H1 (cell line): ENCODE data around the gene RERE. TPM values are rescaled to one million over a fixed set of nuclear protein-coding genes. Genes with fewer than 3 reads are reported as not detected.

Experiments
- CTCF ChIA-PET: fragments of 300-600 bp; sonication (Branson Sonifier 250); formaldehyde crosslinking; loops from one replicate; lab custom pipeline; 2021; ENCODE audit not compliant: partially characterized antibody; lab: Charles Lee
- POLR2A ChIA-PET: fragments of 300-600 bp; sonication (Branson Sonifier 250); formaldehyde crosslinking; loops from one replicate; lab custom pipeline; 2021; ENCODE audit warnings: inconsistent platforms; ENCODE audit not compliant: partially characterized antibody; lab: Charles Lee
- DNase-seq, 2 experiments: peaks; one replicate each; pipeline versions ENCODE4 v3.0.0 to v3.0.0-alpha.2; 2010 to 2022; ENCODE audit warnings: low spot score in 2 of 2, low read depth in 1 of 2, mixed read lengths in 1 of 2
- FAIRE-seq: peaks from 2 replicates; lab custom pipeline; 2011; peaks lifted over from hg19 to GRCh38; lab: Jason Lieb, UNC
- H2AFZ ChIP-seq: 2 replicates; pipeline ENCODE4 v1.8.1; 2012; ENCODE audit warnings: low read length, inconsistent platforms
- H2AK5ac ChIP-seq: 2 replicates; pipeline ENCODE4 v1.6.1; 2013; ENCODE audit warnings: low read depth, low read length
- H2BK120ac ChIP-seq: replicated peaks from 2 replicates; pipeline ENCODE3; 2013; ENCODE audit warnings: low read depth, low read length, inconsistent platforms
- H2BK12ac ChIP-seq: 2 replicates; pipeline ENCODE4 v1.6.1; 2013; ENCODE audit warnings: low read depth, low read length
- H2BK15ac ChIP-seq: 2 replicates; pipeline ENCODE4 v1.6.1; 2013; ENCODE audit warnings: low read length
- H2BK20ac ChIP-seq: 2 replicates; pipeline ENCODE4 v1.6.1; 2013; ENCODE audit warnings: low read length
- H2BK5ac ChIP-seq: 2 replicates; pipeline ENCODE4 v1.6.1; 2013; ENCODE audit warnings: low read depth, low read length
- H3K14ac ChIP-seq: 2 replicates; pipeline ENCODE4 v1.6.1; 2013; ENCODE audit warnings: inconsistent platforms; ENCODE audit not compliant: insufficient read length
- H3K18ac ChIP-seq: 2 replicates; pipeline ENCODE4 v1.6.1; 2013; ENCODE audit warnings: low read length; ENCODE audit errors: extremely low read depth
- H3K23ac ChIP-seq: 2 replicates; pipeline ENCODE4 v1.6.1; 2013; ENCODE audit warnings: inconsistent platforms; ENCODE audit not compliant: insufficient read length
- H3K23me2 ChIP-seq: 2 replicates; pipeline ENCODE4 v1.6.1; 2013; ENCODE audit warnings: low read depth, low read length
- H3K27ac ChIP-seq: 2 replicates; pipeline ENCODE4 v1.6.1; 2011; ENCODE audit warnings: low read depth, low read length, inconsistent platforms
- H3K27me3 ChIP-seq, 4 experiments: replicated peaks in 1 of 4; 1 replicate in 1 of 4; 2 replicates in 3 of 4; pipeline versions ENCODE4 v1.6.1 to v1.8.1; 2011 to 2013; ENCODE audit warnings: low read length in 3 of 4, mild to moderate bottlenecking in 3 of 4, inconsistent platforms in 2 of 4, mixed read lengths in 2 of 4, moderate library complexity in 1 of 4; ENCODE audit not compliant: control insufficient read depth in 3 of 4, insufficient read depth in 3 of 4; ENCODE audit errors: extremely low read depth in 1 of 4
- H3K36me3 ChIP-seq, 4 experiments: 2 replicates each; pipeline versions ENCODE4 v1.6.1 to v1.8.1; 2011 to 2013; ENCODE audit warnings: mild to moderate bottlenecking in 4 of 4, low read length in 3 of 4, moderate library complexity in 2 of 4, control low read depth in 1 of 4, inconsistent platforms in 1 of 4; ENCODE audit not compliant: insufficient read depth in 4 of 4, control insufficient read depth in 2 of 4
- H3K4ac ChIP-seq: replicated peaks from 2 replicates; pipeline ENCODE3; 2013; ENCODE audit warnings: low read length, low read depth, mixed read lengths, inconsistent platforms; ENCODE audit not compliant: insufficient read length
- H3K4me1 ChIP-seq, 4 experiments: replicated peaks in 1 of 4; 1 replicate in 1 of 4; 2 replicates in 3 of 4; pipeline versions ENCODE4 v1.6.1 to v1.8.1; 2011 to 2013; ENCODE audit warnings: low read length in 3 of 4, inconsistent platforms in 2 of 4, mixed read lengths in 1 of 4; ENCODE audit not compliant: insufficient read depth in 4 of 4, control insufficient read depth in 3 of 4
- H3K4me2 ChIP-seq, 2 experiments: 2 replicates each; pipeline versions ENCODE4 v1.6.1 to v1.8.1; 2011 to 2013; ENCODE audit warnings: low read depth in 2 of 2, low read length in 2 of 2, control low read depth in 1 of 2, inconsistent platforms in 1 of 2, mild to moderate bottlenecking in 1 of 2; ENCODE audit not compliant: insufficient read depth in 1 of 2
- H3K4me3 ChIP-seq, 4 experiments: fragments of 200-600, 300-600 bp in 1 of 4; sonication (generic), shearing (Covaris generic), sonication (Bioruptor Twin) in 1 of 4; 2 replicates each; pipeline versions ENCODE4 v1.5.1 to v1.8.1; 2011 to 2016; ENCODE audit warnings: low read length in 4 of 4, low read depth in 3 of 4, control low read depth in 2 of 4, inconsistent platforms in 2 of 4, mild to moderate bottlenecking in 2 of 4, mixed read lengths in 1 of 4, moderate library complexity in 1 of 4; ENCODE audit not compliant: insufficient read depth in 2 of 4; ENCODE audit errors: extremely low read depth in 1 of 4
- H3K56ac ChIP-seq: replicated peaks from 2 replicates; pipeline ENCODE3; 2013; ENCODE audit warnings: low read depth, mild to moderate bottlenecking, mixed read lengths, low read length, inconsistent platforms; ENCODE audit not compliant: insufficient read length
- H3K79me1 ChIP-seq: 2 replicates; pipeline ENCODE4 v1.6.1; 2013; ENCODE audit warnings: low read depth, low read length, control low read depth
- H3K79me2 ChIP-seq, 2 experiments: 2 replicates each; pipeline versions ENCODE4 v1.6.1 to v1.8.1; 2012 to 2013; ENCODE audit warnings: low read length in 2 of 2, mild to moderate bottlenecking in 2 of 2, inconsistent platforms in 1 of 2; ENCODE audit not compliant: insufficient read depth in 2 of 2, control insufficient read depth in 1 of 2
- H3K9ac ChIP-seq, 4 experiments: replicated peaks in 1 of 4; 1 replicate in 1 of 4; 2 replicates in 3 of 4; pipeline versions ENCODE4 v1.6.1 to v1.8.1; 2011 to 2013; ENCODE audit warnings: low read depth in 3 of 4, low read length in 3 of 4, control low read depth in 2 of 4, mild to moderate bottlenecking in 2 of 4, moderate library complexity in 2 of 4, inconsistent platforms in 1 of 4; ENCODE audit errors: extremely low read depth in 1 of 4
- H3K9me3 ChIP-seq, 2 experiments: 2 replicates each; pipeline versions ENCODE4 v1.6.1 to v1.8.1; 2012 to 2013; ENCODE audit warnings: mild to moderate bottlenecking in 2 of 2, moderate library complexity in 2 of 2, control low read depth in 1 of 2, inconsistent platforms in 1 of 2, low read depth in 1 of 2, low read length in 1 of 2, mixed read lengths in 1 of 2; ENCODE audit not compliant: insufficient read depth in 2 of 2
- H4K20me1 ChIP-seq, 2 experiments: replicated peaks in 1 of 2; 2 replicates each; pipeline versions ENCODE3 to v1.8.1; 2011 to 2013; ENCODE audit warnings: inconsistent platforms in 2 of 2, low read length in 2 of 2, mild to moderate bottlenecking in 1 of 2; ENCODE audit not compliant: insufficient read depth in 2 of 2, control insufficient read depth in 1 of 2
- H4K5ac ChIP-seq: 2 replicates; pipeline ENCODE4 v1.6.1; 2013; ENCODE audit warnings: low read length, low read depth, mixed read lengths, inconsistent platforms; ENCODE audit not compliant: insufficient read length
- H4K8ac ChIP-seq: 2 replicates; pipeline ENCODE4 v1.8.0; 2013; ENCODE audit warnings: mild to moderate bottlenecking, moderate library complexity, low read length, inconsistent platforms; ENCODE audit not compliant: insufficient read depth; ENCODE audit errors: extremely low read depth
- H4K91ac ChIP-seq: replicated peaks from 2 replicates; pipeline ENCODE3; 2013; ENCODE audit warnings: low read length, mixed read lengths, inconsistent platforms; ENCODE audit not compliant: insufficient read length
- SP1 ChIP-seq: IDR thresholded peaks from 2 replicates; pipeline ENCODE4 v1.6.1; 2011; ENCODE audit warnings: low read depth, low read length
- WGBS, 2 experiments: shearing (Covaris generic) in 1 of 2; methylation state at CpG; one replicate each; pipeline versions ENCODE4 v1.1.6 to v1.1.7; 2013 to 2015; ENCODE audit warnings: low lambda C conversion rate in 2 of 2, mixed read lengths in 2 of 2, inconsistent platforms in 1 of 2, low coverage in 1 of 2, missing lambda C conversion rate in 1 of 2; ENCODE audit not compliant: insufficient replicate concordance in 2 of 2, insufficient coverage in 1 of 2, insufficient read length in 1 of 2; ENCODE audit errors: extremely low coverage in 1 of 2, missing lambda C conversion rate in 1 of 2; 5-methylcytosine and 5-hydroxymethylcytosine counted together
- polyA plus RNA-seq, 7 experiments: library from polyadenylated mRNA; depleted of rRNA in 3 of 7; stranded (reverse) in 5 of 7; unstranded in 2 of 7; fragments of >200 nt in 5 of 7; fragments of 200-250 nt in 2 of 7; gene quantifications; 1 replicate in 5 of 7; 2 replicates in 1 of 7; 4 replicates in 1 of 7; pipeline versions ENCODE4 v1.2.1 to v1.2.3, GENCODE V29; 2011 to 2013; ENCODE audit warnings: missing spikeins in 2 of 7, mixed read lengths in 2 of 7
- total RNA-seq: library from RNA; stranded (reverse); fragmentation: NEBNext Ultra II Directional; extraction: Animal tissue kit (Norgen Biotek cat#: 25700); gene quantifications from 2 replicates; pipeline ENCODE4 v1.2.1, GENCODE V29; 2021

RERE gene
- total and polyA plus RNA-seq, 2 of the 8 experiments (the other 6 are each of a cell fraction or from before 2014, with no cell fraction given) = 15.3 to 142 TPM

- Histone ChIP-seq H3K79me2 (peaks cover 0 to 73% of the 10 kb centered on the region in 2 experiments; a peak in 3 of 4 replicates), H3K56ac (no peak overlapping the region), H3K79me1 (peaks cover 4% of the 10 kb centered on the region; the same call in 1 of the 2 replicates), H4K8ac (no peak overlapping the region), H2BK120ac (no peak overlapping the region), H2BK5ac (0 out of 2 replicates have a peak overlapping the region, but pooled peaks have one; percentile 12), H3K9me3 (no peaks in the 10 kb centered on the region), H2BK15ac (no peak overlapping the region), H3K14ac (no peak overlapping the region), H4K20me1 (peaks cover 0 to 14% of the 10 kb centered on the region in 2 experiments), H3K27me3 (no peaks in the 10 kb centered on the region), H2AFZ (no peak overlapping the region), H4K91ac (no peak overlapping the region), H3K9ac (no peak overlapping the region), H4K5ac (no peak overlapping the region), H3K4ac (no peak overlapping the region), H3K18ac (no peak overlapping the region), H3K4me2 (peak overlapping the region; percentile 4 to 14; a peak in 1 of 4 replicates), H3K23me2 (no peaks in the 10 kb centered on the region), H2BK12ac (0 out of 2 replicates have a peak overlapping the region, but pooled peaks have one; percentile 7), H3K27ac (no peak overlapping the region), H3K4me3 (no peak overlapping the region), H2AK5ac (no peak overlapping the region), H3K23ac (no peak overlapping the region), H3K4me1 (peaks cover 9 to 27% (median 20%) of the 10 kb centered on the region in 4 experiments), H3K36me3 (no peaks in the 10 kb centered on the region; a peak in 1 of 8 replicates), H2BK20ac (no peak overlapping the region)
- no peak for TF ChIP-seq SP1
- FAIRE-seq (no peak), DNase-seq (no peak)
- WGBS, 2 experiments = 73% methylated on average over 4 of the region's 4 CpGs; no CpG with 5 or more reads in 1 of the 2 experiments
- ChIA-PET CTCF (interaction anchor here (0.8 to 5.8 kb wide), 10 partner anchors 10 to 83 kb away, joined by 3 to 40 read pairs (median 4); no protein-coding TSS in a partner anchor), POLR2A (interaction anchor here (0.9 to 1.3 kb wide), 4 partner anchors 12 to 41 kb away, joined by 3 to 5 read pairs (median 4); no protein-coding TSS in a partner anchor)
Observed at GRCh38 chr1:8396786-8397406, 420.5 kb downstream of the RERE start.
